ENCODE data around the gene CCDC27.
A peak's percentile ranks its signal among the peaks of the same experiment; 100 is the strongest.

Gene CCDC27

GRCh38 chr1:3727042-3727824 lies 25.0 kb upstream of the CCDC27 start:
- peak; percentile 56 for TF ChIP-seq CTCF (IDR thresholded peaks at IDR 0.05; ENCODE audit: low read depth, low read length, missing control alignments)
- DNase-seq (ENCODE audit: extremely low read depth, low read depth): no peak
- no peak overlapping the region for H3K4me3 ChIP-seq (replicated peaks; ENCODE audit: low read depth, low read length)

- H3K4me3 ChIP-seq (replicated peaks; ENCODE audit: low read depth, low read length): no peak overlapping the region
- TF ChIP-seq CTCF (IDR thresholded peaks at IDR 0.05; ENCODE audit: low read depth, low read length, missing control alignments): no peak
- DNase-seq (ENCODE audit: extremely low read depth, low read depth): no peak
These were observed 24.1 kb upstream of the CCDC27 start for GRCh38 chr1:3727825-3728776.

GRCh38 chr1:3729594-3730542 lies 22.4 kb upstream of the CCDC27 start:
- no peak for DNase-seq (ENCODE audit: extremely low read depth, low read depth)
- H3K4me3 ChIP-seq (replicated peaks; ENCODE audit: low read depth, low read length): no peak overlapping the region
- TF ChIP-seq CTCF (IDR thresholded peaks at IDR 0.05; ENCODE audit: low read depth, low read length, missing control alignments): no peak

- DNase-seq (ENCODE audit: extremely low read depth, low read depth): no peak
- no peak overlapping the region for H3K4me3 ChIP-seq (replicated peaks; ENCODE audit: low read depth, low read length)
- TF ChIP-seq CTCF (IDR thresholded peaks at IDR 0.05; ENCODE audit: low read depth, low read length, missing control alignments): no peak
These were observed 21.6 kb upstream of the CCDC27 start for GRCh38 chr1:3730543-3731247.

GRCh38 chr1:3731583-3732433 lies 20.4 kb upstream of the CCDC27 start:
- TF ChIP-seq CTCF (IDR thresholded peaks at IDR 0.05; ENCODE audit: low read depth, low read length, missing control alignments): no peak
- no peak overlapping the region for H3K4me3 ChIP-seq (replicated peaks; ENCODE audit: low read depth, low read length)
- no peak for DNase-seq (ENCODE audit: extremely low read depth, low read depth)

Measured in HFF-Myc (cell line).